ENCODE measurements around the gene PLIN4. TPM values are rescaled to one million over a fixed set of nuclear protein-coding genes. Genes with fewer than 3 reads are reported as not detected.

The PLIN4 gene
- polyA plus RNA-seq, 5 donors = 0.75 to 1.4 (median 1.1) TPM

GRCh38 chr19:4457654-4458395 lies 60.5 kb downstream of the PLIN4 start, which contains the start of gene UBXN6:
UBXN6 (minus strand) TSS chr19:4457794; CDS start chr19:4457697, 97 bp downstream.
- peak; percentile 95 to 96 for DNase-seq

GRCh38 chr19:4456843-4457653 lies 61.2 kb downstream of the PLIN4 start:
- peak; percentile 70 to 76 for DNase-seq

GRCh38 chr19:4456476-4456842 lies 61.8 kb downstream of the PLIN4 start:
- peak in 1 of 2 donors; percentile 49 for DNase-seq

- DNase-seq = no peak
Measured at GRCh38 chr19:4455719-4456475, 62.4 kb downstream of the PLIN4 start.

- no peak for DNase-seq
Measured at GRCh38 chr19:4454747-4455718, 63.3 kb downstream of the PLIN4 start.

- DNase-seq = no peak
Measured at GRCh38 chr19:4453232-4454179, 64.8 kb downstream of the PLIN4 start.

GRCh38 chr19:4452230-4452990 lies 65.9 kb downstream of the PLIN4 start:
- DNase-seq = no peak

Other genes with a start within 250 kb of the PLIN4 start
- 1 to 10 TPM in 1 of 5 donors, under 1 TPM in 4; 0.23 to 6.4 (median 0.30) TPM for gene SHD, start 239.2 kb downstream of the PLIN4 start, polyA plus RNA-seq (ENCODE audit: insufficient read depth in 1 of 5, insufficient read length in 5 of 5, low replicate concordance in 1 of 5)
- gene TMIGD2, start 216.1 kb downstream of the PLIN4 start, polyA plus RNA-seq (ENCODE audit: insufficient read depth in 1 of 5, insufficient read length in 5 of 5, low replicate concordance in 1 of 5) = under 1 TPM; 0.37 to 0.63 (median 0.43) TPM
- gene FSD1, start 213.9 kb downstream of the PLIN4 start, polyA plus RNA-seq (ENCODE audit: insufficient read depth in 1 of 5, insufficient read length in 5 of 5, low replicate concordance in 1 of 5) = 1 to 10 TPM in 4 of 5 donors, under 1 TPM in 1; 0.94 to 2.3 (median 1.9) TPM
- gene STAP2, start 179.7 kb downstream of the PLIN4 start, polyA plus RNA-seq (ENCODE audit: insufficient read depth in 1 of 5, insufficient read length in 5 of 5, low replicate concordance in 1 of 5) = 10 to 100 TPM; 29.1 to 40.3 (median 33.3) TPM
- gene MPND, start 174.9 kb downstream of the PLIN4 start, polyA plus RNA-seq (ENCODE audit: insufficient read depth in 1 of 5, insufficient read length in 5 of 5, low replicate concordance in 1 of 5) = 10 to 100 TPM; 14.7 to 27.8 (median 20.8) TPM
- 100 to 1,000 TPM in 1 of 5 donors, 10 to 100 TPM in 4; 64.8 to 131 (median 87.4) TPM for gene SH3GL1, start 117.9 kb downstream of the PLIN4 start, polyA plus RNA-seq (ENCODE audit: insufficient read depth in 1 of 5, insufficient read length in 5 of 5, low replicate concordance in 1 of 5)
- 10 to 100 TPM; 16.8 to 29.1 (median 24.7) TPM for gene CHAF1A, start 115.8 kb downstream of the PLIN4 start, polyA plus RNA-seq (ENCODE audit: insufficient read depth in 1 of 5, insufficient read length in 5 of 5, low replicate concordance in 1 of 5)
- 100 to 1,000 TPM in 1 of 5 donors, 10 to 100 TPM in 4; 68.2 to 133 (median 89.3) TPM for gene UBXN6, start 60.7 kb downstream of the PLIN4 start, polyA plus RNA-seq (ENCODE audit: insufficient read depth in 1 of 5, insufficient read length in 5 of 5, low replicate concordance in 1 of 5)
- gene HDGFL2, start 46.2 kb downstream of the PLIN4 start, polyA plus RNA-seq (ENCODE audit: insufficient read depth in 1 of 5, insufficient read length in 5 of 5, low replicate concordance in 1 of 5) = 10 to 100 TPM; 59.1 to 97.0 (median 77.2) TPM
- gene PLIN5, start 16.7 kb upstream of the PLIN4 start, polyA plus RNA-seq (ENCODE audit: insufficient read depth in 1 of 5, insufficient read length in 5 of 5, low replicate concordance in 1 of 5) = 1 to 10 TPM; 1.8 to 3.1 (median 1.8) TPM
- gene LRG1, start 21.6 kb upstream of the PLIN4 start, polyA plus RNA-seq (ENCODE audit: insufficient read depth in 1 of 5, insufficient read length in 5 of 5, low replicate concordance in 1 of 5) = 1 to 10 TPM in 3 of 5 donors, under 1 TPM in 2; 0.64 to 1.1 (median 1.0) TPM
- gene SEMA6B, start 41.2 kb upstream of the PLIN4 start, polyA plus RNA-seq (ENCODE audit: insufficient read depth in 1 of 5, insufficient read length in 5 of 5, low replicate concordance in 1 of 5) = 1 to 10 TPM; 2.1 to 5.2 (median 2.8) TPM
- 10 to 100 TPM; 13.1 to 16.7 (median 13.7) TPM for gene TNFAIP8L1, start 121.0 kb upstream of the PLIN4 start, polyA plus RNA-seq (ENCODE audit: insufficient read depth in 1 of 5, insufficient read length in 5 of 5, low replicate concordance in 1 of 5)
- gene MYDGF, start 151.9 kb upstream of the PLIN4 start, polyA plus RNA-seq (ENCODE audit: insufficient read depth in 1 of 5, insufficient read length in 5 of 5, low replicate concordance in 1 of 5) = 100 to 1,000 TPM in 1 of 5 donors, 10 to 100 TPM in 4; 57.2 to 105 (median 69.4) TPM
- gene DPP9, start 205.4 kb upstream of the PLIN4 start, polyA plus RNA-seq (ENCODE audit: insufficient read depth in 1 of 5, insufficient read length in 5 of 5, low replicate concordance in 1 of 5) = 10 to 100 TPM; 20.2 to 34.1 (median 29.0) TPM